ENCODE measurements around the gene USP22.

The USP22 gene

DNA sequence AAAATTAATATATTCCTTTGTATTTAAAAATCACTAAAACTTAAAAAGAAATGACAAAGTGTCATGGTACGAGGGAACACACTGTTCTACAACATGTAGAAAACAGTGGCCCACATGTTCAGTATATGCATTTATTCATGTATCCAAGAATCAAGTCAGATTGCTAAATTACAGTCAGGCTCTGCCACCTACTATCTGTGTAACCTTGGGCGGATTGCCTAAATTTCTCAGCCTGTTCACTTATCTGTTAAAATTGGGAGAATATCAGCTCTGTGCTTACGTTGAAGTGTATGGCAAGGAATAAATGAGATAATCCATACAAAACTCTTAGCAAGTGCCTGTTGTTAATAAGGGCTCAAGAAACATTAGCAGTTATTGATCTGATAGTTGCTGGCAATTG lies 3.4 kb upstream of the USP22 start:
- DNase-seq (ENCODE audit: low read depth) = no peak

DNA sequence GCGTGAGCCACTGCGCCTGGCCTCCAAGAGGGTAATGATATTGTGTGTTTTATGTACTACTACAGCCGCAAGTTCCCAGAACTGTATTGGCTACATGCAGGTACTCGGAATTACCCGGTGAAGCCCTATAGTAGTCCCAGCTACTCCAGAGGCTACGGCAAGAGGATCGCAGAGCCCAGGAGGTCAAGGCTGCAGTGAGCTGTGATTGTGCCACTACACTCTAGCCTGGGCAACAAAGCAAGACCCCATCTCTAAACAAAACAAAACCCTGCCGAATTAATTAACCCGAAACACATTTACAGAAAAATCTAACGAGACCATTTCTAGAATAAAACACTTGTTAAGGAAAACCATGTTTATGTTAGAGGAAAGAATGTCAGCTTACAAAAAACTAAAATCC lies 2.2 kb upstream of the USP22 start:
- DNase-seq (ENCODE audit: low read depth) = no peak

DNA sequence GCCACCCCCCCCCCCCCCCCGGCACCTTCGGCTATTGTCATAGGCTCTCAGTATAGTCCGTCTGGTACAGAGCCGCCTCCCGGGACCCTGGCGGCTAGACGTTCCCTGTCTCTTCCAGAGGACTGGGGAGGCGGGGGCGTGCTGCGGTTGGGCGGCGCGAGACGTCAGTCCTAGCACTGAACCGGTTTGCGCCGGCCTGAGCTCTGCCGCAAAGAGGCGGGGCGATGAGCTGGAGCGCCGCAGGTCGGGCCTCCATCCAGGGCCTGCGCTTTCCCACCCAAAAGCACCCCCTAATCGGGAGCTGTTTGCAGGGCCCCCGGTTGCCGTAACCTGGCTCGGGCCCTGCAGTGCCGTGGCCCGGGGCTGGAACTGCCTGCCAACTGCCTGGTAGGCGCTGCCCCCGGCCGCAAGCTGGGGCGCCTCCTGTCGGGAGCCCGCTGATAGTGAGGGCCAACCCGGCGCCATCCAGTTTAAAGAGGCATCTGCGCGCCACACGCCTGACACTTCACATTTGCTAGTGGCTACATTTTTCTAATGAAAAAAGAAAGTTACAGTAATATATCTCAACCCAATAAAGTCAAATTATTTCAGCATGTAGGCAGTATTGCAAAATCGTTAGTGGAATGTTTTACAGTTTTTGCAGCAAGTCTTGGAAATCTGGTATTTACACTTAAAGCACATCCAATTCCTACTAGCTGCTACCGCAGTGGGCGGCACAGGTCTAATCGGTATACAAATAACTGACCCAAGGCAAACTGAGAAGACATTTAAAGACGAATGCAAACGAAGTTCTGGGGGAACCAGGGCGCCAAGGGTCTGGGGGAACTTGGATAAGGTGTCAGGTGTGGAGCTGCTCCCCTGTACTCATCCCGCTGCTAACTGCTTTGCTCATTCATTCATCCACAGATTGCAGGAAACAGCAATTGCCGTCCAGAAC lies 753 bp upstream of the USP22 start:
- DNase-seq (ENCODE audit: low read depth) = no peak

DNA sequence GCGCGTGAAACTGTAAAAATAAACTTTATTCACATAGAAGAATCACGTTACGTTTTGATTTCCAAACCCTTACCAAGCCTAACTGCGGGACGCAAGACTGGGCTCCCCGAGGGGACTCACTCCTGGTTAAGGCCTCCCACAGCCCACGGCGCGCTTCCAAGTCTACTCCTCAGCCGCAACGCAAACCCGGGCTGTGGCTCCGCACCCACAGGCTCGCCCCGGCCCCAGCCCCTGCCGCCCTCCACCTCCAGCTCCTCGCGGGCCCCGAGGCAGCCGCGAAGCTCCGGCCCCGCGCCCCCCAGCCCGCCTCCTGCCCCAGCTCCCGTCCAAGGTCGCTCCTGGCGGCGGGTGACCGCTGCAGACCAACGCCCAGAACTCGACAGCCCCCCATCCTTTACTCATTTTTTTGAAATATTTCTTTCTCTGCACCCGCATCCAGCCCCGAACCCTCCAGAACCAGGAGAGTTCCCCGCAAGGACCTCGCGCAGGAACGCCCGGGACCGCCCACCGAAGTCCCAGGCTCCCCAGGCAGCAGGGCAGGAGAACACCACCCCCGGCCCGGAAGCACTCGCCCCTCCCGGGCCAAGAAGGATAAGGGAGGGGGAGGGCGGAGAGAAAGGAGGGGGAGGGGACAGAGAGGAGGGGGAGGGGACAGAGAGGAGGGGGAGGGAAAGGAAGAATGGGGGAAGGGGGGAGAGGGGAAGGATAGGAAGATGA lies 912 bp downstream of the USP22 start:
- DNase-seq (ENCODE audit: low read depth) = peak; percentile 48

DNA sequence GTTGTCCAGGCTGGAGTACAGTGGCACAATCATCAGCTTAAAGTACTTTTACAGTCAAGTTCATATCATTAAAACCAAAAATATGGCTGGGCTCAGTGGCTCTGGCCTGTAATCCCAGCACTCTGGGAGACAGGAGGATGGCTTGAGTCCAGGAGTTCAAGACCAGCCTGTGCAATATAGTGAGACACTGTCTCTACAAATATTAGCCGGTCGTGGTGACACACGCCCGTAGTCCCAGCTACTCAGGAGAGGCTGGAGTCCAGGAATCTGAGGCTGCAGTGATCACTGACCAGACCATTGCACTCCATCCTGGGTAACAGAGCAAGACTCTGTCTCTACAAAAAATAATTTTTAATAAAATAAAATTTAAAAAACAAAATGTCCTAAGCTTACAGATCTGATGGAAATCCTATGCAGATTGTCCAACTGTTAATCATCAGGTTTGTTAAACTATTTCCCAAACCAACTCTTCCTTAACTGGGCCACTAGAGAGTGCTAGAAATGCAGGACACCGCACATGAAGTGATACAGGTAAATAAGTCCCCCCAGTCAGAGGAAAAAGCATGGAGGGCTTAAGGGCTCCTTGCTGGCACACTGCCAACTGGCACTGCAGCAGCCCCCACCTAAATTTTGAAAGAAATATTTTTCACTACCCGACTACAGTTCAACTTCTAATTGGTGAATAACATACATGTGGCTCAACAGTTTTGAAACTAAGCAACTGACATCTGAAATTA lies 2.8 kb downstream of the USP22 start:
- DNase-seq (ENCODE audit: low read depth) = no peak

DNA sequence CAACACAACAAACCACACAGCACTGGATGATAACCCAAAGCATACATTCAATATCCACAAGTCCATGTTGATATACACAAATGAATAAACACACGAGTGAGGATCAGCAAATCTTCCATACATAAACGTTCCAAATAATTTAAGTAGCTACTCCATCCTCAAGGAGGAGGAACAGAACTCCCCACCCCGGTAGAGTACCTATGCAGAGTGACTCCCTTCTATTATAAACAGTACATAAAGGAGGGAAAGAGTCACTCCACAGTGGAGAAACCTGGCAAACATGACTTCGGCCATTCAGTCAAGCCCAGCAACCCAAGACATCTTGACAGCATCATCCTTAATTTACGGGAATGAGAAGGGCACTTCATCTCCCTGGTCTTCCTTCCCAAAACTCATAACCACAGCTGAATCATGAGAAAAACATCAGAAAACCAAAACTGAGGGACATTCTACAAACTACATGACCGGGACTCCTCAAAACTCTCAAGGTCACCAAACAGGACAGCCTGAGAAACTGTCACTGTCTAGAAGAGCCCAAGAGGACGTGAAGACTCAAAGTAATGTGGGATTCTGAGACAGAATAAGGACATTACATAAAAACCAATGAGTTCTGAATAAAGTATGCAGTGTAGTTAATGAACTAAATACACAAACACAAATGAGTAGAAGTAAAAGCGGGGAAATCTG lies 5.6 kb downstream of the USP22 start:
- DNase-seq (ENCODE audit: low read depth) = no peak

DNA sequence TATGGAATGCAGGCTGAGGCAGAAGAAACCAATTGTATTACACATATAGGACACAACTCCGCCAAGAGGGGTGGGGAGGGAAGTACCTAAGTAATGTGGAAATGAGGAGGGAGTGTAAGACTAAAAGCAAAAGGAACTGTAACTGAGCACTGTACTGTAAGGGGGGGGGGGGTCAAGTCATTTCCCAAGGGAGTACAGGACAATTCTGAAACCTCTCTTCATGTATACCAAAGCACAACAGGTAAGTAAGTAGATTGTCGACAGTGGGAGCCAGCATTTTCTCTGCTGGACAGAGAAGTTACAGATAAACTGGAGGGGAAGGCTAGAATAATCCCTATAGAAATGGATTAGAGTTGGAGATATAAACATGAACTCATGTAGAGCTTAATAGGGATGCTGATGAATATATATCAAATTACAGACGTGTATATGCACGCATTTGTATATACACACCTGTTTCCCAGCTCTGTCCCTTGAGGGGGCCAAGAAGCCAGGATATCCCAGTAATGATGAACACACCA lies 6.4 kb downstream of the USP22 start:
- DNase-seq (ENCODE audit: low read depth) = no peak

DNA sequence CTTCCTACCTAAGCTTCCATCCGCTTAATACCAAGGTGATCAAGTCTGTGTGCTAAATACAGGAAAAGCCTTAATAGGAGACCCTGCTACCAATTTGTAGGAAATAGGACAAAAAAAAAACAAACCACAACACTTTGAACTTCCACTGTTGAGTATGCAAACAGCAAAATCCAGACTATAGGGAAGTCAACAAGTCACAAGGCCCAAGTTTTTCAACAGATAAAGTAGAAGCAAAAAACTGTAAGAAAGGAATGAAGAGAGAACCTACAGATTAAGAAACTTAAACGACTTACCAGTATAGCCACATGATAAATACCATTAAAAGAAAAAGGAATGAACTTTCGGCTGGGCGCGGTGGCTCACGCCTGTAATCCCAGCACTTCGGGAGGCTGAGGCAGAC lies 7.4 kb downstream of the USP22 start:
- DNase-seq (ENCODE audit: low read depth) = no peak

DNA sequence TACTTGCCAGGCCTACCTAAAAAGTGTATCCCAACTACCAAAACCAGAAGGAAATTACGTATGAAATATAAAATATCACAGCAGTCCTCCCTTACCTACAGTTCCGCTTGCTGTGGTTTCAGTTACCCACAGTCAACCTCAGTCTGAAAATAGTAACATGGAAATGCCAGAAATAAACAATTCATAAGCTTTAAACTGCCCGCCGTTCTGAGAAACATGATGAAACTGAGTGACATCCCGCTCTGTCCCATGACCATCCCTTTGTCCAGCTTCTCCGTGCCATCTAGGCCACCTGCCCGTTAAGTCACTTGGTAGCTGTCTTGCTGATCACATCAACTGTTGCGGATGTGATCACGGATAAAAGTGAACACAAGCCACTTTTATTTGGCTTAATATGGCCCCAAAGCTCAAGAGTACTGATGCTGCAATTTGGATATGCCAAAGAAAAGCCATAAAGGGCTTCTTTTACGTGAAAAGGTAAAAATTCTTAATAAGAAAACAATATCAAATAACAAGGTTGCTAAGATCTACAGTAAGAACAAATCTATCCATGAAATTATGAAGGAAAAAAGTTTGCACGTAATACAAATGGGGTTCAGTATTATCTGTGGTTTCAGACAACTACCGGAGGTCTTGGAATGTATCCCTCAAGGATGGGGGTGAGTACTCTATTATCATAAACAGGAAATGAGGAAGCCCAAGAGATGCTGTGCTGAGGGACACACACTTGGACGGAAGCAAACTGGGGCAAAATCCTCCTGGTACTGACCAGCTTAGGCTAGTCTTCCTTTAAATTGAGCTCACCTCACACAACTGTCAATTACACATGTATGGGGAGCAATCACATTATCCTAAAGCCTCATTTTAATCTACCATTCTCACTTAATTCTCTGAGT lies 8.2 kb downstream of the USP22 start:
- DNase-seq (ENCODE audit: low read depth) = no peak

DNA sequence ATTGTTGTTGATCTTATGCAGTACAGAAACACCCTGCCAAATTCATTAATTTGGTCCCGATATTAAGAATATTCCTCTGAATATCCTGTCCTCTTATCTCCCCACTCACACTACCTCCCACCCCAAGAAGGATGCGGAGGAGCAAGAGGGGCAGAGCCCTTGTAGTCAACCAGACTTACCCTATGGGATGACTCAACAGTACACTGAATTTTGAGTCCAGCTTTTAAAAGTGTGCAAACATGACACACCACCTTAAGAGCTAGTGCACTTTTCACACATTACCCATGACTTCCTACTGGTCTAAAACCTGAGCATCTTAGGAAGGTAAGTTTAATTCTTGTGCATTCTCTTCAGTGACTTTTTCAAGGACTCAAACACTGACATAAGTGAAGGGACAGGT lies 9.5 kb downstream of the USP22 start:
- DNase-seq (ENCODE audit: low read depth) = no peak

DNA sequence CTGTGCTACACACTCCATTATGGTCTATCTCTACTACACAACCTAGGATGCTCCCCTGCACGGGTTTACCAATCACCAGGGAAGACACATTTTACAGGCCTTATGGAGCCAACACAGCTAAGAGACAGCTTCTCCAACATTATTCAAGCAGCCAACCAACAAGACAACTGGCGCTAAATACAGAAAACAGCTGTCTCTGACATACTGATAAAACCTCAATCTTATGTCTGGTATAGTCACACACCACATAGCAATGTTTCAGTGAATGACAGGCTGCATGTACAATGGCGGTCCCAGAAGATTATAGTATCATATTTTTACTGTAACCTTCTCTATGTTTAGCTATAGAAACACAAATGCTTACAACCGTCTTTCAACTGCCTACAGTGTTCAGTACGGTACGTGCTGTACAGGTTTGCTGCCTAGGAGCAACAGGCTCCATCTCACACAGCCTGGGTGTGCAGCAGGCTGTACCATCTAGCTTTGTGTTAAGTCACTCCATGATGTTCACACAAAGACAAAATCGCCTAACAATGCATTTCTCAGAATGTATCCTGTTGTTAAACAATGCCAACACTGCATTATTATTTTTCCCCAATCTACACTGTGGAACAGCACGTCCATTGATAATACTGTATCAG lies 10.9 kb downstream of the USP22 start:
- no peak for DNase-seq (ENCODE audit: low read depth)

DNA sequence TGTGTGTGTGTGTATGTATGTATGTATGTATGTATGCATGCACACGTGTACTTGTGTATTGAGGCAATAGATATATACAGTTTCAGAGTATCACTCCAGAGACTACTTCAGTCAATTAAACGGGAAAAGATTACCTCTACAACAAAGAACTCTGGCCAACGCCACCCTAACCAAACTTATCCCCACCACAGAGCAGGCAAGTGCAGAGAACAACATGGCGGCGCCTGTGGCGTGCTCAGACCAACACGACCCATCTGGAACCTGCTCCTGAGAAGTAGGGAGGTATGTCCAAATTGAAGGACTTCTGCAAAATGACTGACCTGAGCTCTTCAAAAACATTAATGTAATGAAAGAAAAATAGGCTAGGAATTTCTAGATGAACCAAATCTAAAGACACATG lies 12.4 kb downstream of the USP22 start:
- no peak for DNase-seq (ENCODE audit: low read depth)

DNA sequence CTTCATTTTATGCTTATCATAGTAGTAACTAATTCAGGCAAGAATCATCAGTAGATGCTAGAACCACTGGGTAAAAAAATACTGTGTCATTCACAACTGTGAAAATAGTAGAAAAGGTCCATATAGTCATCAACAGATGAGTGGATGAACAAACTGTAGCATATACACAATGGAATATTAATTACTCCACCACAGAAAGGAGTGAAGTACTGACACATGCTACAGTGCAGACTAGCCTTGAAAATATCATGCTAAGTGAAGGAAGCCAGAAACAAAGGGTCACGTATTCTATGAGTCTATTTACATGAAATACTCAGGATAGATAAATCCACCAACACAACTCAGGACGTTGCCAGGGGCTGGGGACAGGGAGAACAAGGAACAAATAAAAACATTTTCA lies 13.3 kb downstream of the USP22 start:
- DNase-seq (ENCODE audit: low read depth) = no peak

DNA sequence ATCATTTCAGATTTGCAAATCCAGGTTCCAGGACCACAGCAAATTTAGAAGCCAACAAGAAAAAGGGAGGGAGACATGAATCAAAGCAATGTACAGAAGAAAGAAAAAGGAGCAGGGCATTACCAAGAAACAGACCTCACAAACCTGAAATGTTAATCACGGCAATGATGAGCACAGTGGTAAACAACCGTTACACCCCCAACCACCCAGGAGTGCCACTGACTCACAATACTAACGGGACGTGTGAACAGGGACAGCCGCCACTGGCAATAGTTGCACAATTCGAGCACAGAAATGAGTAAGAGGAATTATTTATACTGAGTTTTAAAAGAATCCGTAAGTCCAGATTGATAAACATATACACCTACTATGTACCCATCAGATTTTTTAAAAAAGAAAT lies 13.8 kb downstream of the USP22 start:
- no peak for DNase-seq (ENCODE audit: low read depth)

DNA sequence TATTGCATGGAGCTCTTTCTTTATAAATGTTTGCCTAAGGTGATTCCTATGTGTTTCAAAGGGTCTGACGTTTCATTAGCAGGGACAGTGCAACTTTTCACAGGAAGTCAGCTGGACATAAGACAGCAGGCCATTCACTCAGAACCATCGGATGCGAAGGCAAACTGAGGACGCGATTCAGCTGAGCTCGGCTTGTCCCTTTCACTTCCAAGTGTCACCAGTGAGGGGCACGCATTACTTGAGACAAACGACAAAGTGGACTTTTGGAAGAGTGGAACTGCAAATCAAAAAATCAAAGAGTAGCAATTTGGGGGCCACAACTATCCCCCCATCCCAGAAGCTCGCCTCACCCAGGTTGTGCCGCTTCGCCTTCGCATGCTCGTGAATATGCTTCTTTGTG lies 14.6 kb downstream of the USP22 start:
- DNase-seq (ENCODE audit: low read depth) = no peak

DNA sequence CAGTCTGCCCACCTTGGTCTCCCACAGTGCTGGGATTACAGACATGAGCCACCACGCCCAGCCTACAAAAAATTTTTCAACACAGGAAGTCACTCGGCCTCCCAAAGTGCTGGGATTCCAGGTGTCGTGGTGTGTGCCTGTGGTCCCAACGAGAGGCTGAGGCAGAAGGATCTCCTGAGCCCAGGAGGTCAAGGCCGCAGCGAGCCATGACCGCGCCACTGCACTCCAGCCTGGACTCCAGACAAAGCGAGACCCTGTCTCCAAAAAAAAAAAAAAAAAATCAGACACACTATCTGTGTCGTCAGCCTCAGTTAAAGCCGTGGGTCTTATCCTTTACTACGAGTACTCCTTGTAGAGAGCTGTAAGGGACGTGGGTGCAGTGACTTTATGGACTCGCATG lies 15.8 kb downstream of the USP22 start:
- DNase-seq (ENCODE audit: low read depth) = no peak

DNA sequence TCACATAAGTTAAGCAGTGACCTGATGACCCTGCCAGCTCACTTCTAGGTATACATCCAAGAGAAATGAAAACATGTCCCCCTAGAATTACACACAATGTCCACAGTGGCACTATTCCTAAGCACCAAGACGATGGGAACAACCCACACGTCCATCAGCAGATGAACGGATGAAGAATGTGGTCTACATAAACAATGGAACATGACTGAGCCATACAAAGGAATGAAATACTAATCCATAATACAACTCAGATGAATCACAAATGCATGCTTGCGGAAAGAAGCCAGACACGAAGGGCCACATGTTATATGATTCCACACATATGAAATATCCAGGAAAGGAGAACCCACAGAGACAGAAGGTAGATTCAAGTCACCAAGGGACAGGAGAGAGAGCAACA lies 17.4 kb downstream of the USP22 start:
- no peak for DNase-seq (ENCODE audit: low read depth)

DNA sequence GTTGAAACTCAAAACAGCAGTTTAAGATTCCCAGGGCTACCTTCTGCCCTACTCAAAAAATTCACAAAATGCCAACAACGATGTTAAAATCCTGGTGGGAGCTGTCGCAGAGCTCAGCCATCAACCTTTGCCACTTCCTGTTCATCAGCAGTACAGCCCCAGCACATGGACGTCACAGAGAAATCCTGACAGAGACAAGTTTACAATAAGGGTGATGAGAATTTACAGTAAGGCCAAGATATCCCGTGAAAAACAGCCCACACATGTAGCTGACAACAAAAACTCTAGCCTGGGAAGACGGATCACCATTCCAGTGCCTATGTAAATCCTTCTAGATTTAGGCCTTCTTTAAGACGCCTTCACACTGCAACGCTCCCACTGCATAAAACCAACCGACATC lies 18.8 kb downstream of the USP22 start:
- DNase-seq (ENCODE audit: low read depth) = no peak

DNA sequence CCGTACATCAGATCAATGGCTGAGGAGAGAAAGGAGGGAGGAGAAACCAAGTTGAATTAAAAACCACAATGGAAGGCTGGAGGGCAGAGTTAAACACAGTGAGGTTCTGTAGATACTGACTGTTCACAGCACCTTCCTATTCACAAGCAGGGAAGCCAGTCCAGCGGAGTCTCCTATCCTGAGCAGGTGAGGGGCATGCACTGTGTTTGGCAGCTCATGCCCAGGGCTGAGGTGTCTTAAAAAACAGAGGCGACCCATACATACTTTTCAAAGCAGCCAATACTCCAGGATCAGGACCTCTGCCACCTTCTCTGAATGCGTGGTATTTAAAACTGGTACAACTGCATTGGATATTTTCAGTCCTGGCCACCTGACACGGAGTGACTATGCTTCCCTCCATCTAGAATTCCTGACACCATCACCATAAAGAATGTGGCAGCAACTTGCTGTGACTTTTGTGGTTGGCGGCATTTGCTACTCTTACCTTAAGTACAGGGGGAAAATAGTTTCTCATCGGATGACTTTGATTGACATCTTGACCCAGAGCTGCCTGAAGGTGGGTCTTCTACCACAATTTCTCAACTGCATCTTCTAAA lies 21.5 kb downstream of the USP22 start:
- DNase-seq (ENCODE audit: low read depth) = no peak

DNA sequence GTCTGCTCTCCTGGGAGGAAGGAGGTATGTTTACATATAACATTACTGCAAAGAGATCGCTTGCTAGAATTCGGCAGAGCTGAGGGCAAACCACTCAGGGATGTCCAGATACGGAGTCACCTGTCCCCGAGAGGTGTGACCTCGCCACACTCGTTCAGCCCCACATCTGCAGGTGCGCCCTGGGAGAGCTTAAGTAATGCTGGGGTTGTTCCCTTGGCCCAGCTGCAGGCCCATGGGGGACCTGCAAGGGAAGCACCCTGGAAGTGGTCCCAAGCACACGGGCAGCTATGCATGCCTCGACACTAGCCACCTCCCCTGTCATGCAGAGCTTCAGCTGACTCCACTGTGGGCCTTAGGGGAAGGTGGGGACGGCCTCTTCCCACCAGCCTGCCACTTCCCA lies 22.2 kb downstream of the USP22 start:
- no peak for DNase-seq (ENCODE audit: low read depth)
